ENCODE data around the gene ATOH8.

The ATOH8 gene

DNA sequence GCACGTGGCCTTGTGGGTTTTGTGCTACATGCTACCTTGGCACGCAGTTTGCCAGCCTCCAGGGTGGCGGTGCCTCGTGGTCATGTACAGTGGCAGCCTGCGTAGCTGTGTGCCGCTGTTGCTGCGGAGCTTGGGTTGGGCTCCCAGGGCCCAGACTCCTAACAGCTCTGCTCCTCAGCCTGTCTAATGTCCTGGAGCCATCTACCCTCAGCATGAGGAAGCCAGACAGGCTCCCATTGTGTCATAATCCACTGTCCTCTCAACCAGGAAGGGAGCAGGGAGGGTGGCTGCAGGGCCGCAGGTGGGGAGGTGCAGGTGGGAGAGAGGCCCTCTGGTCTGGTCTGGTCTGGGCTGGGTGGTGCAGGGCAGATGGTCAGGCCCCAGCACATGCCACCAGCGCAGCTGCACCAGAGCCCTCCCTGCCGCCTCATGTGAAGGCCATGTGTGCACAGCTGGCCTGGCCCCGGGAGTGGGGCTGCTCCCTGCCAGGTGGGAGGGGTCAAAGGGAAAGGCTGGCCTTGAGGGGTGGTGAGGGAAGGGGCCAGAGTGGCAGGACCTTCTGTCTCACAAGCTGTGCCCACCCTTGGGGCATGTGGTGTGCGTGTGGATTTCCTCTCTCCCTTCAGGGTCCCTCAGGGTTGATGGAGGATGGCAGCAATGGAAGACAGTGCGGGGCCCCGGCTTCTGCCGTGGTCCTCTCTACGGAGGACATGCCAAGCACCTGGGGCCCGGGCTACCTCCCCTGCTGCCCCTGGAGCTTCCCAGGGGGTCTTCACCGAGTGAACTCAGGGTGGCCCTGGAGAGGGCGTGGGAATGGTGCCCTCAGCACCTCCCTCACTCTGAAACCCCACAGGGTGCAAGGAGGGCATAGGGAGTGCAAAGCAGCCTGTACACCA is 4.8 kb downstream of the ATOH8 start:
- TF ChIP-seq, protein P1, sequence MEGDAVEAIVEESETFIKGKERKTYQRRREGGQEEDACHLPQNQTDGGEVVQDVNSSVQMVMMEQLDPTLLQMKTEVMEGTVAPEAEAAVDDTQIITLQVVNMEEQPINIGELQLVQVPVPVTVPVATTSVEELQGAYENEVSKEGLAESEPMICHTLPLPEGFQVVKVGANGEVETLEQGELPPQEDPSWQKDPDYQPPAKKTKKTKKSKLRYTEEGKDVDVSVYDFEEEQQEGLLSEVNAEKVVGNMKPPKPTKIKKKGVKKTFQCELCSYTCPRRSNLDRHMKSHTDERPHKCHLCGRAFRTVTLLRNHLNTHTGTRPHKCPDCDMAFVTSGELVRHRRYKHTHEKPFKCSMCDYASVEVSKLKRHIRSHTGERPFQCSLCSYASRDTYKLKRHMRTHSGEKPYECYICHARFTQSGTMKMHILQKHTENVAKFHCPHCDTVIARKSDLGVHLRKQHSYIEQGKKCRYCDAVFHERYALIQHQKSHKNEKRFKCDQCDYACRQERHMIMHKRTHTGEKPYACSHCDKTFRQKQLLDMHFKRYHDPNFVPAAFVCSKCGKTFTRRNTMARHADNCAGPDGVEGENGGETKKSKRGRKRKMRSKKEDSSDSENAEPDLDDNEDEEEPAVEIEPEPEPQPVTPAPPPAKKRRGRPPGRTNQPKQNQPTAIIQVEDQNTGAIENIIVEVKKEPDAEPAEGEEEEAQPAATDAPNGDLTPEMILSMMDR (conservative IDR thresholded peaks at IDR 0.05), result no peak
- peak overlapping the region; percentile 82; the same call in 1 of the 2 replicates for H3K27ac ChIP-seq

DNA sequence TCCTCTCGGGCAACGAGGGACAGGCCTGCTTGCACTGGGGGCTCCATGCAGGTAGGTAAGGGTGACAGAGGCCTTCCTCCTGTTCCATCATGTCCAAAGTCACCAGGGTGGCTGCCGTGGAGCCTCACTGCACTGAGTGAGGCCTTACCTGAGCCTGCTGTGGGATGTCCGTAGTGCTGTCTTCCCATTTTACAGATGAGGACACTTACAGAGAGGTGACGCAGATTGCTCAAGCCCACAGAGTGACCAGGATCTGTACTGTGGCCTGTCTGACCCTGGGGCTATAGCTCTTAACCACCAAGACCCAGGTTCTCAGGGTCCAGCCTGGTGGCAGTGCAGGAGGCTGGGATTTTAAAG is 5.4 kb downstream of the ATOH8 start:
- peak overlapping the region; percentile 82; the same call in 1 of the 2 replicates for H3K27ac ChIP-seq
- TF ChIP-seq, protein P1 (conservative IDR thresholded peaks at IDR 0.05), result no peak

DNA sequence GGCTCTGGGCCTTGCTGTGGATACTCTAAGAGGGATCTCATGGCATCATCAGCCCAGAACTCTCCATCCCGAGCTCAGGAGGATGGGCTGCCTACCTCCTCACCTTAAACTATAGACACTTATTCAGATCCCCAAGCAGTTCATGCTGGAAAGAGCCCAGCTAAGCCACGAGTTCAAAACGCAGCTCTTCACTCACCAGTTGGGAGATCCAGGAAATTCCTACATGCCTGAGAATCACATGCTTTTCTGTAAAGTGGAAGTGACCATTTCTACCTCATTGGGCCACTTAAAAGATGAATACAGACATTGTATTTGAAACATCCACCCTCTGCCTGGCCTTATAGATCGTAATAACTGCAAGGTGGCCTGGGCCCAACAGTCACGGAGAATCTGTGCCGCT is 6.6 kb downstream of the ATOH8 start:
- TF ChIP-seq, protein P1 (conservative IDR thresholded peaks at IDR 0.05), result no peak
- no peak overlapping the region for H3K27ac ChIP-seq

DNA sequence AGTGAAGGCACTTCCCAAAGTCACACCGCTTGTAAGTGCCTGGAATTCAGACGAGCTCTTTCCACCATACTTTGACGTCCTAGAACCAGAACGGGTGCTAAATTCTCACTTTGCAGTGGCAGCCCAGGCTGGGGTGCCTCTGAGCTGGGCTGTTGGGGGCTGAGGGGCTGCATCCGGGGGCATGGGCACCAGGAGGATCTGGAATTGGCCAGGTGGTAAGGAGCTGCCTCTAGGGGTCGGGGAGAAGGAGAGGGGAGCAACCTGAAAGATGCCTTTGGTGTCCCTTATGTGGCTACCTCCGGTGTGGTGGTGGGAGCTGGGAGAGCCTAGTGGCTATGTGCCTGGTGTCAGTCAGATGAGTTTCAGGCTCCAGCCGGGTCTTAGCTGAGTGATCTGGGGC is 7.1 kb downstream of the ATOH8 start:
- TF ChIP-seq, protein P1 (conservative IDR thresholded peaks at IDR 0.05), result no peak
- no peak overlapping the region for H3K27ac ChIP-seq

DNA sequence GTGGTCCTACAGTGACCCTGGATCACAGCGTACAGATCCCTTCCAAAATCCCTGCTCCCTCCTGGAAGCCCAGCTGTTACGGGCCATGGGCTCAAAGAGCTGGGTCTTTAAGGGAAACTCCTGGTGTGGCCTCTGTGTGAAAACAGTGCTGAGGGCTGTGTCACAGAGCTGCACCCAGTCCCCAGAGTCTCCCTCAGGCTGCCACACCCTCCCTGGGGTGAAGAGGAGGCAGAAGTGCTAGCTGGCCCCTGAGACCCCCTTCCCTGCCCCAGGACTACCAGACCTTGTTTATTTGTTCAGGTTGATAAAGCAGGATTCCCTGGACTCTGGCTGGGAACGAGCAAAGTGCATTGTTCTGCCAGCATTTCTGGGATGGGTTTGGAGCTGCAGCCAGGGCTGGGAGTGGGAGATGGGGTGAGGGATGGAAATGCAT is 7.7 kb downstream of the ATOH8 start:
- TF ChIP-seq, protein P1 (conservative IDR thresholded peaks at IDR 0.05), result no peak
- H3K27ac ChIP-seq, result no peak overlapping the region

DNA sequence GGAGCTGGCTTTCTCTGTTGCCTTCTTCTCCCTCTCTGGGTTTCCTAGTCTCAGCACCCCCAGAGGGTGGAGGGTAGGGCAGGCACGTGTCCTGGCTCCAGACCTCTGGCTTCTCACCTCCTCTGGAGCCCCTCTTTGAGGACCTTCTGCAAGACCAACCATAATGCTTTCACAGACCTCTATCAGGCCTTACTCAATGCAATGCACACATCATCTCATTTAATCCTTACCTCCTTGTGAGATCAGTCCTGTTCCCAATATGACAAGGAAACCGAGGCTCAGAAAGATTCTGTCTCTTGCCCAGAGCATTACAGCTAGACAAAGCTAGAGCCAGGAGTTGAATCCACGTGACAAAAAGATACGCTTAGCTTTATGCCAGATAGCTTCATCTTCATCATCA is 8.2 kb downstream of the ATOH8 start:
- TF ChIP-seq, protein P1 (conservative IDR thresholded peaks at IDR 0.05), result no peak
- no peak overlapping the region for H3K27ac ChIP-seq

DNA sequence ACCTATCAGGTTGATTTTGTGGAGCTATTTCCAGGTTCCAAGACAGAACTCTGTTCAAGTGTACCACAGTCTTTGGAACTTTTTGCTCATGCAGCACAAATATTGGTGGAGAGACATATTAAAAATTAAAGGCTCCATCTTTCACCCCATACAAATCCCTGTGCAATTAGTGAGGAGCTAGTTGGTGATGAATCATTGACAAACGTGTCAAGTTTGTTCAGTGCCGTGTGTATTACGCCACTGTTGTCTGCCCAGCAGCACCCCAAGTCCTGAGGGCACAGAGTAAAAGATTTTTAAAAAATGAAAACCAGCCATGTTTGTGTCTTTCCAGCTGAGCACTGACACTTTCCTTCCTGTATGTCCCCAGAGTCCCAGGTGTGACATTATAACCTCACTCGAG is 9.3 kb downstream of the ATOH8 start:
- TF ChIP-seq, protein P1 (conservative IDR thresholded peaks at IDR 0.05), result no peak
- no peak overlapping the region; the same call in 1 of the 2 replicates for H3K27ac ChIP-seq

Data from VCaP (cell line).